DND-41 (cell line): ENCODE data around the gene TINCR.
A peak's percentile ranks its signal among the peaks of the same experiment; 100 is the strongest.

ENCODE experiments used
- ATAC-seq: fragments of 200-7000 bp; cut with Tn5 transposase; 3 replicates; pipeline ENCODE4 v1.9.1; 2021; ENCODE audit warnings: low read depth; ENCODE audit not compliant: insufficient read depth
- DNase-seq: peaks from one replicate; pipeline ENCODE4 v3.0.0-alpha.2; 2020
- H2AFZ ChIP-seq: 2 replicates; pipeline ENCODE4 v1.6.0; 2012; ENCODE audit warnings: low read depth, low read length
- H3K27ac ChIP-seq: 2 replicates; pipeline ENCODE4 v1.5.1; 2012; ENCODE audit warnings: low read length, inconsistent platforms
- H3K27me3 ChIP-seq: fragments of 200-600 bp; sonication (generic); 2 replicates; pipeline ENCODE4 v1.6.0; 2012; ENCODE audit warnings: low read length, mild to moderate bottlenecking, inconsistent platforms; ENCODE audit not compliant: insufficient read depth, poor library complexity
- H3K36me3 ChIP-seq: 2 replicates; pipeline ENCODE4 v1.5.1; 2012; ENCODE audit warnings: low read length, inconsistent platforms; ENCODE audit not compliant: insufficient read depth
- H3K4me1 ChIP-seq: 2 replicates; pipeline ENCODE4 v1.5.1; 2012; ENCODE audit warnings: mild to moderate bottlenecking, low read length; ENCODE audit not compliant: insufficient read depth
- H3K4me2 ChIP-seq: 2 replicates; pipeline ENCODE4 v1.6.0; 2012; ENCODE audit warnings: mild to moderate bottlenecking, moderate library complexity, low read length, inconsistent platforms; ENCODE audit not compliant: insufficient read depth
- H3K4me3 ChIP-seq, 2 experiments: fragments of 200-600 bp in 1 of 2; shearing (Covaris generic) in 1 of 2; 2 replicates each; pipeline ENCODE4 v1.5.1; 2012 to 2016; ENCODE audit warnings: inconsistent platforms in 2 of 2, low read length in 2 of 2, mild to moderate bottlenecking in 2 of 2, low read depth in 1 of 2, moderate library complexity in 1 of 2
- H3K79me2 ChIP-seq: 2 replicates; pipeline ENCODE4 v1.6.0; 2012; ENCODE audit warnings: low read length, inconsistent platforms; ENCODE audit not compliant: insufficient read depth
- H3K9ac ChIP-seq: 2 replicates; pipeline ENCODE4 v1.6.0; 2012; ENCODE audit warnings: low read depth, mild to moderate bottlenecking, inconsistent platforms, low read length, moderate library complexity
- H3K9me3 ChIP-seq: 2 replicates; pipeline ENCODE4 v1.5.1; 2012; ENCODE audit warnings: low read length, moderate library complexity, mild to moderate bottlenecking, inconsistent platforms; ENCODE audit not compliant: insufficient read depth, severe bottlenecking
- H4K20me1 ChIP-seq: 2 replicates; pipeline ENCODE4 v1.6.0; 2012; ENCODE audit warnings: low read length; ENCODE audit not compliant: insufficient read depth
- EZH2 ChIP-seq: IDR thresholded peaks from 3 replicates; pipeline ENCODE4 v1.6.1; 2012; ENCODE audit warnings: borderline replicate concordance, low read depth, mild to moderate bottlenecking, moderate library complexity, low read length, inconsistent platforms; ENCODE audit not compliant: severe bottlenecking
- TF ChIP-seq, protein P1 (sequence below): IDR thresholded peaks from 2 replicates; pipeline ENCODE4 v1.5.1; 2012; ENCODE audit warnings: borderline replicate concordance, low read length, moderate library complexity, mild to moderate bottlenecking; ENCODE audit not compliant: poor library complexity, severe bottlenecking; ENCODE audit errors: extremely low read depth

Gene TINCR

GRCh38 chr19:5520501-5520900, 47.3 kb downstream of the TINCR start:
- Histone ChIP-seq H3K9me3 (peaks cover 6% of the 10 kb centered on the region), H3K9ac (no peak overlapping the region), H3K36me3 (no peaks in the 10 kb centered on the region), H3K4me3 (no peak overlapping the region), H4K20me1 (no peaks in the 10 kb centered on the region), H3K4me1 (no peaks in the 10 kb centered on the region), H3K4me2 (no peak overlapping the region), H3K27ac (no peak overlapping the region), H2AFZ (no peak overlapping the region), H3K79me2 (no peaks in the 10 kb centered on the region), H3K27me3 (no peaks in the 10 kb centered on the region)
- DNase-seq (no peak), ATAC-seq (no peak)
- TF ChIP-seq, protein P1, sequence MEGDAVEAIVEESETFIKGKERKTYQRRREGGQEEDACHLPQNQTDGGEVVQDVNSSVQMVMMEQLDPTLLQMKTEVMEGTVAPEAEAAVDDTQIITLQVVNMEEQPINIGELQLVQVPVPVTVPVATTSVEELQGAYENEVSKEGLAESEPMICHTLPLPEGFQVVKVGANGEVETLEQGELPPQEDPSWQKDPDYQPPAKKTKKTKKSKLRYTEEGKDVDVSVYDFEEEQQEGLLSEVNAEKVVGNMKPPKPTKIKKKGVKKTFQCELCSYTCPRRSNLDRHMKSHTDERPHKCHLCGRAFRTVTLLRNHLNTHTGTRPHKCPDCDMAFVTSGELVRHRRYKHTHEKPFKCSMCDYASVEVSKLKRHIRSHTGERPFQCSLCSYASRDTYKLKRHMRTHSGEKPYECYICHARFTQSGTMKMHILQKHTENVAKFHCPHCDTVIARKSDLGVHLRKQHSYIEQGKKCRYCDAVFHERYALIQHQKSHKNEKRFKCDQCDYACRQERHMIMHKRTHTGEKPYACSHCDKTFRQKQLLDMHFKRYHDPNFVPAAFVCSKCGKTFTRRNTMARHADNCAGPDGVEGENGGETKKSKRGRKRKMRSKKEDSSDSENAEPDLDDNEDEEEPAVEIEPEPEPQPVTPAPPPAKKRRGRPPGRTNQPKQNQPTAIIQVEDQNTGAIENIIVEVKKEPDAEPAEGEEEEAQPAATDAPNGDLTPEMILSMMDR = no peak
- no peak for TF ChIP-seq EZH2

GRCh38 chr19:5519076-5519475, 48.7 kb downstream of the TINCR start:
- Histone ChIP-seq H3K4me1 (no peaks in the 10 kb centered on the region), H3K27ac (no peak overlapping the region), H3K36me3 (no peaks in the 10 kb centered on the region), H3K27me3 (no peaks in the 10 kb centered on the region), H2AFZ (no peak overlapping the region), H3K9ac (no peak overlapping the region), H3K9me3 (peaks cover 8% of the 10 kb centered on the region), H3K4me3 (no peak overlapping the region), H3K4me2 (no peak overlapping the region), H4K20me1 (no peaks in the 10 kb centered on the region), H3K79me2 (no peaks in the 10 kb centered on the region)
- no peak for DNase-seq
- ATAC-seq = no peak
- no peak for TF ChIP-seq EZH2
- TF ChIP-seq, protein P1 = no peak

GRCh38 chr19:5515737-5516136, 52.0 kb downstream of the TINCR start:
- Histone ChIP-seq H3K79me2 (no peaks in the 10 kb centered on the region), H3K9me3 (peaks cover 8% of the 10 kb centered on the region), H3K9ac (no peak overlapping the region), H2AFZ (no peak overlapping the region), H4K20me1 (no peaks in the 10 kb centered on the region), H3K4me3 (no peak overlapping the region), H3K4me1 (no peaks in the 10 kb centered on the region), H3K27me3 (no peaks in the 10 kb centered on the region), H3K27ac (no peak overlapping the region), H3K4me2 (no peak overlapping the region), H3K36me3 (no peaks in the 10 kb centered on the region)
- DNase-seq = peak; percentile 7
- no peak for ATAC-seq
- TF ChIP-seq, protein P1 = peak; percentile 56
- TF ChIP-seq EZH2 = no peak

- Histone ChIP-seq H2AFZ (no peak overlapping the region), H3K9ac (no peak overlapping the region), H3K36me3 (no peaks in the 10 kb centered on the region), H3K4me2 (no peak overlapping the region), H4K20me1 (no peaks in the 10 kb centered on the region), H3K4me1 (no peaks in the 10 kb centered on the region), H3K27me3 (no peaks in the 10 kb centered on the region), H3K79me2 (no peaks in the 10 kb centered on the region), H3K9me3 (peaks cover 8% of the 10 kb centered on the region), H3K4me3 (no peak overlapping the region), H3K27ac (no peak overlapping the region)
- no peak for TF ChIP-seq EZH2
- TF ChIP-seq, protein P1 = no peak
- no peak for ATAC-seq
- DNase-seq = no peak
Observed at GRCh38 chr19:5514001-5514400, 53.8 kb downstream of the TINCR start.
